Measurements from ENCODE around the gene DNM3.
"Not testable (repeated sequence)": the region's sequence is repeated elsewhere in the genome, so short reads cannot be mapped to it uniquely, and the experiment has no call there.

Gene DNM3

GRCh38 chr1:172024944-172025738 lies 183.8 kb downstream of the DNM3 start:
- not testable (repeated sequence) for DNase-seq (ENCODE audit: low spot score)

- DNase-seq (ENCODE audit: low spot score): no peak
These were observed 199.2 kb downstream of the DNM3 start for GRCh38 chr1:172040466-172040865.

- no peak for DNase-seq (ENCODE audit: low spot score)
These were observed 199.8 kb downstream of the DNM3 start for GRCh38 chr1:172041102-172041501.

GRCh38 chr1:172041742-172042141 lies 200.4 kb downstream of the DNM3 start:
- no peak for DNase-seq (ENCODE audit: low spot score)

- DNase-seq (ENCODE audit: low spot score): no peak
These were observed 202.6 kb downstream of the DNM3 start for GRCh38 chr1:172043900-172044299.

- DNase-seq (ENCODE audit: low spot score): no peak
These were observed 210.6 kb downstream of the DNM3 start for GRCh38 chr1:172051898-172052297.

GRCh38 chr1:172054172-172054571 lies 212.9 kb downstream of the DNM3 start:
- no peak for DNase-seq (ENCODE audit: low spot score)

GRCh38 chr1:172055816-172056419 lies 214.6 kb downstream of the DNM3 start:
- DNase-seq (ENCODE audit: low spot score): not testable (repeated sequence)

GRCh38 chr1:172068334-172068733 lies 227.0 kb downstream of the DNM3 start:
- no peak for DNase-seq (ENCODE audit: low spot score)

- no peak for DNase-seq (ENCODE audit: low spot score)
These were observed 227.8 kb downstream of the DNM3 start for GRCh38 chr1:172069051-172069450.

GRCh38 chr1:172069534-172069933 lies 228.2 kb downstream of the DNM3 start:
- DNase-seq (ENCODE audit: low spot score): no peak

- no peak for DNase-seq (ENCODE audit: low spot score)
These were observed 228.8 kb downstream of the DNM3 start for GRCh38 chr1:172070055-172070454.

GRCh38 chr1:172071746-172072145 lies 230.4 kb downstream of the DNM3 start:
- no peak for DNase-seq (ENCODE audit: low spot score)

GRCh38 chr1:172079859-172080258 lies 238.6 kb downstream of the DNM3 start:
- not testable (repeated sequence) for DNase-seq (ENCODE audit: low spot score)

- DNase-seq (ENCODE audit: low spot score): no peak
These were observed 241.9 kb downstream of the DNM3 start for GRCh38 chr1:172083191-172083590.

GRCh38 chr1:172084876-172085275 lies 243.6 kb downstream of the DNM3 start:
- no peak for DNase-seq (ENCODE audit: low spot score)

GRCh38 chr1:172085317-172085716 lies 244.0 kb downstream of the DNM3 start:
- DNase-seq (ENCODE audit: low spot score): no peak

- DNase-seq (ENCODE audit: low spot score): no peak
These were observed 244.8 kb downstream of the DNM3 start for GRCh38 chr1:172086137-172086536.

- no peak for DNase-seq (ENCODE audit: low spot score)
These were observed 247.0 kb downstream of the DNM3 start for GRCh38 chr1:172088256-172088655.

GRCh38 chr1:172089768-172090510 lies 248.6 kb downstream of the DNM3 start:
- peak; percentile 58 for DNase-seq (ENCODE audit: low spot score)

- no peak for DNase-seq (ENCODE audit: low spot score)
These were observed 249.2 kb downstream of the DNM3 start for GRCh38 chr1:172090511-172090817.

- DNase-seq (ENCODE audit: low spot score): no peak
These were observed 254.5 kb downstream of the DNM3 start for GRCh38 chr1:172095846-172096245.

GRCh38 chr1:172105230-172105629 lies 263.9 kb downstream of the DNM3 start:
- no peak for DNase-seq (ENCODE audit: low spot score)

Data from iPS-NIHi11 (cell line).